UCSD-AML1 (cell line): ENCODE measurements around the gene BST1.

Source experiments
- DNase-seq: peaks from one replicate; lab custom pipeline; 2025; ENCODE audit not compliant: unreplicated experiment; lab: John Stamatoyannopoulos, UW

BST1 gene

GRCh38 chr4:15702941-15703403 is at the start of gene BST1:
TSS of gene BST1 (plus strand) at chr4:15703065. CDS start at chr4:15703145, 80 bp downstream.
- DNase-seq = no peak

GRCh38 chr4:15653420-15653819 is 49.4 kb upstream of the BST1 start:
- DNase-seq = no peak

- no peak for DNase-seq
These were observed 48.8 kb upstream of the BST1 start for GRCh38 chr4:15653864-15654592.

- peak; percentile 69 for DNase-seq
These were observed 48.2 kb upstream of the BST1 start for GRCh38 chr4:15654593-15655222.

- DNase-seq = peak; percentile 90
These were observed 47.4 kb upstream of the BST1 start, which contains the start of gene FBXL5 for GRCh38 chr4:15655223-15656037. TSS of gene FBXL5 (minus strand) at chr4:15655357. CDS start at chr4:15655287, 70 bp downstream.

GRCh38 chr4:15656038-15656470 is 46.8 kb upstream of the BST1 start:
- no peak for DNase-seq

GRCh38 chr4:15657366-15657765 is 45.5 kb upstream of the BST1 start:
- no peak for DNase-seq

GRCh38 chr4:15658136-15658770 is 44.6 kb upstream of the BST1 start:
- DNase-seq = no peak

- DNase-seq = no peak
These were observed 44.1 kb upstream of the BST1 start for GRCh38 chr4:15658781-15659180.

- DNase-seq = no peak
These were observed 42.9 kb upstream of the BST1 start for GRCh38 chr4:15659768-15660570.

- peak; percentile 22 for DNase-seq
These were observed 37.0 kb upstream of the BST1 start for GRCh38 chr4:15665753-15666365.

- DNase-seq = no peak
These were observed 35.9 kb upstream of the BST1 start for GRCh38 chr4:15667006-15667405.

GRCh38 chr4:15668566-15669435 is 34.1 kb upstream of the BST1 start:
- no peak for DNase-seq

- no peak for DNase-seq
These were observed 32.3 kb upstream of the BST1 start for GRCh38 chr4:15670576-15670975.

- DNase-seq = no peak
These were observed 30.8 kb upstream of the BST1 start for GRCh38 chr4:15672101-15672500.

GRCh38 chr4:15673337-15673736 is 29.5 kb upstream of the BST1 start:
- DNase-seq = no peak

GRCh38 chr4:15674046-15674445 is 28.8 kb upstream of the BST1 start:
- DNase-seq = no peak

GRCh38 chr4:15674926-15675325 is 27.9 kb upstream of the BST1 start:
- DNase-seq = no peak

- DNase-seq = peak; percentile 18
These were observed 27.5 kb upstream of the BST1 start for GRCh38 chr4:15675356-15675755.
